Measurements from ENCODE around the gene ZACN.

GRCh38 chr17:76077584-76078110 lies 1.3 kb upstream of the ZACN start:
- TF ChIP-seq POLR2A (IDR thresholded peaks at IDR 0.05; ENCODE audit: low read depth, low read length): no peak
- no peak for TF ChIP-seq MAX (IDR thresholded peaks at IDR 0.05; ENCODE audit: insufficient read depth, insufficient read length)
- TF ChIP-seq CTCF (IDR thresholded peaks at IDR 0.05; ENCODE audit: extremely low read depth in 1 of 2, insufficient read depth in 1 of 2, low read depth in 1 of 2, low read length in 2 of 2): no peak
- TF ChIP-seq EZH2 (IDR thresholded peaks at IDR 0.05; ENCODE audit: borderline replicate concordance, low read depth, low read length, severe bottlenecking): no peak

Measured in endothelial cell of umbilical vein (primary cell).